ENCODE data around the gene PHKG1. TPM values are rescaled to one million over a fixed set of nuclear protein-coding genes. Genes with fewer than 3 reads are reported as not detected.
A peak's percentile ranks its signal among the peaks of the same experiment; 100 is the strongest.
"Not testable (repeated sequence)": the region's sequence is repeated elsewhere in the genome, so short reads cannot be mapped to it uniquely, and the experiment has no call there.

PHKG1 gene
- polyA plus RNA-seq (2012; ENCODE audit: insufficient read depth, insufficient read length, low read depth): 1.9 TPM

DNA sequence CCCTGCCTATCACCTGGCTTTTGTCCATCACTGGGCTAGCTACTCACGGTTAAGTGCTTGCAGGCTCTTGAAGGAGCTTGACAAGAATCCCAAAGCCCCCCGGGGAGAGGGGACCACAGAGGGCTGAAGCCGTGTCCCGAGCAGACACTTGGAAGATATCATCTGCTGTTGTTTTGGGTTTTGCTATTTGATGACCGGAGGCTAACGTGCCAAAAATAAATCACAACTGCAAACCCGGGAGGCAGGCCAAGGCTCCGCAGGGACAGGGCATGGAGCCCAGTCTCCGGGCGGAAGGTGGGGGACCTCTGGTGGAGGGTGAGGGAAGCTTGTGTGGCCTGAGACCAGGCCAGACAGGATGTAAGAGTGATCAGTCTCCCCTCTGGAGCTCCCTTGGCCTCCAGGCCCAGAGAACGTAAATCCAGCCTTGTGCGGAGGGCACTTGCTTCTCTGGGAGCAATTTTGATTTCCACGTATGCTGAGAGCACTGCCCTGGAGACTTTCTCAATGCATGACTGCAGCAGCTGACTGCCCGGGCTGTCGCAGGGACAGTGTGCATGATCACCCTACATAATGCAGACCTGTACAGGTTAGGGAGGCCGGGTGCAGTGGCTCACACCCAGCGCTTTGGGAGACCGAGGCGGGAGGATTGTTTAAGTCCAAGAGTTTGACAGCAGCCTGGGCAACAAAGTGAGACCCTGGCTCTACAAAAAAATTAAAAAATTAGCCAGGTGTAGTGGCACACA is at the start of gene PHKG1:
TSS of gene PHKG1 (minus strand) at position 164 of the 743 bp plus-strand sequence. CDS start 4,011 bp downstream, outside the sequence.
- H3K36me3 ChIP-seq: no peaks in the 10 kb centered on the region
- H3K27me3 ChIP-seq: no peaks in the 10 kb centered on the region
- TF ChIP-seq, protein P1, sequence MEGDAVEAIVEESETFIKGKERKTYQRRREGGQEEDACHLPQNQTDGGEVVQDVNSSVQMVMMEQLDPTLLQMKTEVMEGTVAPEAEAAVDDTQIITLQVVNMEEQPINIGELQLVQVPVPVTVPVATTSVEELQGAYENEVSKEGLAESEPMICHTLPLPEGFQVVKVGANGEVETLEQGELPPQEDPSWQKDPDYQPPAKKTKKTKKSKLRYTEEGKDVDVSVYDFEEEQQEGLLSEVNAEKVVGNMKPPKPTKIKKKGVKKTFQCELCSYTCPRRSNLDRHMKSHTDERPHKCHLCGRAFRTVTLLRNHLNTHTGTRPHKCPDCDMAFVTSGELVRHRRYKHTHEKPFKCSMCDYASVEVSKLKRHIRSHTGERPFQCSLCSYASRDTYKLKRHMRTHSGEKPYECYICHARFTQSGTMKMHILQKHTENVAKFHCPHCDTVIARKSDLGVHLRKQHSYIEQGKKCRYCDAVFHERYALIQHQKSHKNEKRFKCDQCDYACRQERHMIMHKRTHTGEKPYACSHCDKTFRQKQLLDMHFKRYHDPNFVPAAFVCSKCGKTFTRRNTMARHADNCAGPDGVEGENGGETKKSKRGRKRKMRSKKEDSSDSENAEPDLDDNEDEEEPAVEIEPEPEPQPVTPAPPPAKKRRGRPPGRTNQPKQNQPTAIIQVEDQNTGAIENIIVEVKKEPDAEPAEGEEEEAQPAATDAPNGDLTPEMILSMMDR (IDR thresholded peaks at IDR 0.05; ENCODE audit: low read depth, low read length): peak; percentile 60
- H3K9me3 ChIP-seq: no peaks in the 10 kb centered on the region
- no peak within 1 kb of the TSS for H3K4me3 ChIP-seq (ENCODE audit: low read depth, low read length)
- DNase-seq: peak; percentile 76
- H3K4me1 ChIP-seq: no peaks in the 10 kb centered on the region; the same call in 1 of the 2 replicates

DNA sequence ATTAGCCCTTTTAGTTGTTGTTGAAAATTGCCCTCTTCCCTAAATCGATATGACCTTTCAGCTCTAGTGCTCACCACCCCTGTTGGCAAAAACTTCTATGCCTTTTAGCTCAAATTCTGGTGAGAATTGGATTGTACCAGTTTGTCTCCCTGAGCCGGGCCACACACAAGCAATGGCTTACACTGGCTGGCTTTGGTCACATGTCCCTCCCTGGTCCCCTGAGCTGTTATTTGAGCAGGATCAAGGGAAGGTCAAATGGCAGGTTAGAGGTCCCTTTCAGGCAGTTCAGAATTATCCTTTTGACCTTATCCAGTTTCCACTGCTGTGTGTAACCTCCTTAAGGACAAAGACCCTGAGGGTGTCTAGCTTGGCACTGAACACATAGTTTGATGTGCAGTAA is 38.3 kb upstream of the PHKG1 start:
- not testable (repeated sequence) for DNase-seq; H3K9me3 ChIP-seq; H3K4me3 ChIP-seq (ENCODE audit: low read depth, low read length); H3K27me3 ChIP-seq; H3K36me3 ChIP-seq; H3K4me1 ChIP-seq

DNA sequence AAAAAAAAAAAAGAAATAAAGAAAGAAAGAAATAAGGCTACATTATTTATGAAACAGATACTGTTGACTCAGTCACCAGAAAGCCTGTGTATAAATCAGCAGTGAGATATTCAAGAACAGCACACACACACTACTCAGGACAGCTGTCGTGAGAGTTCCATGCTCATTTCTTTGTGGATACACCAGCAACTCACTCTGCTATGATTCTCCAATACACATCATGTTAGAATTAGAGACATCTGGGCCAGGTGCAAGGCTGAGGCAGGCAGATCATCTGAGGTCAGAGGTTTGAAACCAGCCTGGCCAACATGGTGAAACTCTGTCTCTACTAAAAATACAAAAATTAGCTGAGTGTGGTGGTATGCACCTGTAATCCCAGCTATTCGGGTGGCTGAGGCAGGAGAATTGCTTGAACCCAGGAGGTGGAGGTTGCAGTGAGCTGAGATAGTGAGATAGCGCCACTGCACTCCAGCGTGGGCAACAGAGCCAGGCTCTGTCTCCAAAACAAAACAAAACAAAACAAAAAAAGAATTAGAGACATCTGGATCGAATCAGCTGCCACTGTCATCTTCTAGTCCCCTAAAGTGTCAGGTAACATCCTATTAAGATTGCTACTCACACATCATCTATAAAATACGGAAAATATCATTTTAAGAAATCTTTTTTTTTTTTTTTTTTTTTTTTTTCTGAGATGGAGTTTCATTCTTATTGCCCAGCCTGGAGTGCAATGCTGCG is 34.7 kb upstream of the PHKG1 start:
- H3K4me3 ChIP-seq (ENCODE audit: low read depth, low read length): no peak overlapping the region
- H3K4me1 ChIP-seq: no peaks in the 10 kb centered on the region
- no peaks in the 10 kb centered on the region for H3K27me3 ChIP-seq
- no peak for DNase-seq
- H3K36me3 ChIP-seq: no peaks in the 10 kb centered on the region
- no peaks in the 10 kb centered on the region for H3K9me3 ChIP-seq
- TF ChIP-seq, protein P1 (IDR thresholded peaks at IDR 0.05; ENCODE audit: low read depth, low read length): no peak

DNA sequence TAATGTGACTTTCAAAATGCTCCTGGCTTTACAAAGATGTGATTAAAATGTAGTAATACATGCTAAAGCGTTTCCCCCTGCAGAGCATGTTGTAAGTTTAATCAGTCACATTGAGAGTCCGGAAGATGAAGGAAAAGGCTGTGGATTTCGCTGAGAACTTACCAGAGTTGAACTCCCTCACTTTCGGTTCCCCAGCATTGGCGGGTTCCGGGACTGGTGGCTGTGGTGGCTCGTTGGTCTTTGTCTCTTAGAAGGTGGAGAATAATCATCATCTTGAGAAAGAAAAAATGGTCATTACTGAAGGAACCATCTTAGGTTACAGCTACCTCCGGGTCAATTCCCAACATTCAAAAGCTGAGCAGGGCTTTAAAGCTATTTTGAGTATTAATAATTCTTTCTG is 33.1 kb upstream of the PHKG1 start:
- TF ChIP-seq, protein P1 (IDR thresholded peaks at IDR 0.05; ENCODE audit: low read depth, low read length): no peak
- Histone ChIP-seq H3K9me3 (no peaks in the 10 kb centered on the region), H3K36me3 (no peaks in the 10 kb centered on the region), H3K27me3 (no peaks in the 10 kb centered on the region), H3K4me1 (no peaks in the 10 kb centered on the region), H3K4me3 (ENCODE audit: low read depth, low read length) (peak overlapping the region; percentile 10; the same call in 1 of the 2 replicates)
- DNase-seq: no peak

DNA sequence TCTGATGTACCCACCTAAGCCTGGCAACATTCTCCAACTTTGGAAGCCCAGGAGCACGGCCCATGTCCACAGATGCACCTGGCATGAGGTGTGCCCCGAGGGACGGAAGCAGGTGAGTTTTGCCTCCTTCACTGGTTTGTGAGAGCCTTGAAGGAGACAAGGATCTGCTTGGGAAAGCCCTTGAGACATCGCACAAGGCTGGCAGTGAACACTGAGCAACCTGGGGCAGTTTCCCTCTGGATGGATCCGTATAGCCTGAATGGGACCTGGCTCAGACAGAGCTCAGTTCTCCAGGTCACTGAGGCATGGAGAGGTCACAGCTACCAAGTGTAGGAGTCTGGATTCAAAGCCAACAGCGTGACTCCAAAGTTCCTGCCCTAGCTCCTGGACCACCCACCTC is 32.2 kb upstream of the PHKG1 start:
- Histone ChIP-seq H3K4me3 (ENCODE audit: low read depth, low read length) (no peak overlapping the region), H3K36me3 (no peaks in the 10 kb centered on the region), H3K27me3 (no peaks in the 10 kb centered on the region), H3K4me1 (no peaks in the 10 kb centered on the region), H3K9me3 (no peaks in the 10 kb centered on the region)
- DNase-seq: no peak
- TF ChIP-seq, protein P1 (IDR thresholded peaks at IDR 0.05; ENCODE audit: low read depth, low read length): no peak

DNA sequence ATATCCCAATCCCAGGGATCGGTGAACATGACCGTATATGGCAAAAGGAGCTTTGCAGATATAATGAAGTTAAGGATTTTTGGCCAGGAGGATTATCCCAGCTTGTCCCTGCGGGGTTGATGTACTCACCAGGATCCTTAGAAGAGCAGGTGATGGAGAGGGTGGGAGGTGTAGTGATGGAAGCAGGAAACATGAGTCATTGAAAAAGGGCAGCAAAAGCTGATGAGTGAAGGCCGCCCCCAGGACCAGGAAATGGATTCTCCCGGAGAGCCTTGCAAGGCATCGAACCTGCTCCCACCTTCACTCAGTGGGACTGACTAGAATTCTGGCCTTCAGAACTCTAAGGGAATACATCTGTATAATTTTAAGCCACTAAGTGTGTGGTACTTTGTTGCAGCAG is 28.7 kb upstream of the PHKG1 start:
- no peaks in the 10 kb centered on the region for H3K9me3 ChIP-seq
- no peaks in the 10 kb centered on the region for H3K36me3 ChIP-seq
- DNase-seq: no peak
- no peaks in the 10 kb centered on the region for H3K27me3 ChIP-seq
- TF ChIP-seq, protein P1 (IDR thresholded peaks at IDR 0.05; ENCODE audit: low read depth, low read length): no peak
- H3K4me3 ChIP-seq (ENCODE audit: low read depth, low read length): no peak overlapping the region
- no peaks in the 10 kb centered on the region for H3K4me1 ChIP-seq

Measured in BE2C (cell line).